ENCODE data around the gene ENAH.

DNA sequence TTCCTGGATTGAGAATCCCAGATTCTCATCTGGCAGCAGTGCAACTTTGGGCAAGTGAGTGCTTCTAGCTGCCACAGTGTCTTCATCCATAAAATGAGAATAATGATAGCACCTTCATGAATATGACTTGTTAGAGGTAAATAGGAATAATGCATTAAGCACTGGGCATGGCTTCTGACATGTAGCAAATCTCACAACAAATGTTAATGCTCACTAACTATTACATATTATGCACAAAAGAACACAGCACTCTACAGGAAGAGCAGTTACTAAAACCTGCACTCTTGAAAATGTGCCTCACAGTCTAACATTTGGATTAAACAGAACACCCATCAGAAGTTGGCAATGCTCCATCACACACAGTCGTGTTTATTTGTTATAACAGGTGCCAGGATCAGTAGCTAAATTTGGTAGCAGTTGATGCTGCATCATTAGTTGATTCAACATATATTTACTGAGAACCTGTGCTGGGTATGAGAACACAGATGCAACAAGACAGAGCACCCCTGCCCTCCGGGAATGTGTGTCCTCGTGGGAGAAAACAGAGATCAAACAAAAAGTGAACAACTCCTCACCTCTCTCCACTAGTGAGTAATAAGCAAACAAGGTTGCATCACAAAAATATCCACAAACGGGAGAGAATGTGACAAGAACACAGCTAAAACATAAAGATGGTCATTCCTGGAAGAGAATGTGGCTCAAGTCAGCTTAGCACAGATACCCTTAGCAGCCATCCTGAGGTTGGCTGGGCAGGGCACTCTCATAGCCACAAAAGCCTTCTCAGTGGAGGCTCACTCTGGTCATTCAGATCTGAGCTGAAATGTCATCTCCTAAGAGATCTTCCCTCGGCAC, 198.9 kb downstream of the ENAH start:
- TF ChIP-seq, protein P1, sequence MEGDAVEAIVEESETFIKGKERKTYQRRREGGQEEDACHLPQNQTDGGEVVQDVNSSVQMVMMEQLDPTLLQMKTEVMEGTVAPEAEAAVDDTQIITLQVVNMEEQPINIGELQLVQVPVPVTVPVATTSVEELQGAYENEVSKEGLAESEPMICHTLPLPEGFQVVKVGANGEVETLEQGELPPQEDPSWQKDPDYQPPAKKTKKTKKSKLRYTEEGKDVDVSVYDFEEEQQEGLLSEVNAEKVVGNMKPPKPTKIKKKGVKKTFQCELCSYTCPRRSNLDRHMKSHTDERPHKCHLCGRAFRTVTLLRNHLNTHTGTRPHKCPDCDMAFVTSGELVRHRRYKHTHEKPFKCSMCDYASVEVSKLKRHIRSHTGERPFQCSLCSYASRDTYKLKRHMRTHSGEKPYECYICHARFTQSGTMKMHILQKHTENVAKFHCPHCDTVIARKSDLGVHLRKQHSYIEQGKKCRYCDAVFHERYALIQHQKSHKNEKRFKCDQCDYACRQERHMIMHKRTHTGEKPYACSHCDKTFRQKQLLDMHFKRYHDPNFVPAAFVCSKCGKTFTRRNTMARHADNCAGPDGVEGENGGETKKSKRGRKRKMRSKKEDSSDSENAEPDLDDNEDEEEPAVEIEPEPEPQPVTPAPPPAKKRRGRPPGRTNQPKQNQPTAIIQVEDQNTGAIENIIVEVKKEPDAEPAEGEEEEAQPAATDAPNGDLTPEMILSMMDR (conservative IDR thresholded peaks at IDR 0.05; ENCODE audit: low read length) = no peak
- TF ChIP-seq EZH2phosphoT487 (IDR thresholded peaks at IDR 0.05; ENCODE audit: borderline replicate concordance) = no peak
